GM12873 (cell line): ENCODE results near the gene KLF2.

Experiments used
- CTCF ChIP-seq: IDR thresholded peaks from 2 replicates; pipeline ENCODE4 v1.5.1; 2012; ENCODE audit warnings: low read depth, mild to moderate bottlenecking, moderate library complexity, low read length, control low read depth; ENCODE audit not compliant: insufficient read depth; ENCODE audit errors: missing control alignments

Gene KLF2

GRCh38 chr19:16358456-16358855 lies 33.8 kb downstream of the KLF2 start:
- TF ChIP-seq CTCF = no peak

GRCh38 chr19:16359074-16359473 lies 34.4 kb downstream of the KLF2 start:
- TF ChIP-seq CTCF = no peak

GRCh38 chr19:16359964-16360363 lies 35.3 kb downstream of the KLF2 start:
- TF ChIP-seq CTCF = no peak

DNA sequence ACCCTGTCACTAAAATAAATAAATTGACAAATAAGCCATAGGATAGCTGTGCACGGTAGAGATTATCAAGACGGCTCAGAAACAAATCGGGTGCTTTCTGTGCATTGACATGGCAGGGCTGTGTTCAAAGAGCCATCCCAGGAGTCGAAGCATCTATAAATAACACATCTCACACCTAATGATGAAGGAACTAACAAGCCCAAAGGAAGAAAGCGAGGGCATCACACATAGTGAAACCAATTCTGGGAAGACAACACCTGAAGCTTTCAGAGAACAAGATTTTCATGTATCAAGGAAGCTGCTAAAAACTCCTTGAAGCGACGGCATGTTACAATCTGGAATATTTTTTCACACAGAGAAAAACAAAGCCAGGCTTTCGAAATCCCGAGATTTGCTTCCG lies 36.1 kb downstream of the KLF2 start:
- TF ChIP-seq CTCF = no peak

GRCh38 chr19:16361254-16361653 lies 36.6 kb downstream of the KLF2 start:
- TF ChIP-seq CTCF = no peak

DNA sequence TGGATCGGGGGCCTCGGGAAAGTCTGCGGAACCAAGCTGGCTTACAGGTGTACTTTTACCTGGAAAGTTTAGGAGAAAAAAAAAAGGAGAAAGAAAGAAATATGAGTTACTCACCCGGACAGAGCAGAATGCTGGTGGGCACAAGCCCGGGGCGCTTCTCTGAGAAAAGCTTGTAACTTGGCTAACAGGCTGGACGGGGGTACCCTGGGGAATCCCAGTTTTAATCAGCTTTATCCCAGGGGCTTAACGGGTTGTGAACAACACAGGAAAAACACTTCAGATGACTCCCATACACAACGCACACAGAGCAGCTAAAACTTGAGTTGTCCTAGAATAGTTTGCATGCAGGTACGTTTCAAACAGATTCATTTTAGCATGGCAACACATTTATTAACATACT lies 37.3 kb downstream of the KLF2 start:
- TF ChIP-seq CTCF = no peak

GRCh38 chr19:16363133-16363851 lies 38.7 kb downstream of the KLF2 start:
- TF ChIP-seq CTCF = no peak
